Liver (tissue), 9 donors: ENCODE measurements around the gene CFAP97D1. TPM values are rescaled to one million over a fixed set of nuclear protein-coding genes. Genes with fewer than 3 reads are reported as not detected.

ENCODE experiments used
- DNase-seq: peaks from one replicate; pipeline ENCODE4 v3.0.0-alpha.2; 2017; ENCODE audit warnings: low spot score
- H3K27ac ChIP-seq, 2 donors: one replicate each; pipeline ENCODE4 v1.7.0; 2013; ENCODE audit warnings: inconsistent platforms in 2 of 2, low read length in 2 of 2, control low read depth in 1 of 2, low read depth in 1 of 2, mild to moderate bottlenecking in 1 of 2
- H3K27me3 ChIP-seq, 4 donors: one replicate each; pipeline versions ENCODE4 v1.6.1 to v1.7.0; 2013; ENCODE audit warnings: low read length in 3 of 4, inconsistent platforms in 1 of 4, mild to moderate bottlenecking in 1 of 4, moderate library complexity in 1 of 4; ENCODE audit not compliant: control insufficient read depth in 4 of 4, insufficient read depth in 4 of 4
- H3K36me3 ChIP-seq, 4 donors: one replicate each; pipeline versions ENCODE4 v1.6.1 to v1.7.0; 2013; ENCODE audit warnings: low read length in 3 of 4, mild to moderate bottlenecking in 3 of 4, low read depth in 1 of 4, moderate library complexity in 1 of 4; ENCODE audit not compliant: control insufficient read depth in 4 of 4, insufficient read depth in 3 of 4
- H3K4me1 ChIP-seq, 4 donors: one replicate each; pipeline versions ENCODE4 v1.6.1 to v1.7.0; 2013; ENCODE audit warnings: low read length in 3 of 4, mild to moderate bottlenecking in 3 of 4, moderate library complexity in 1 of 4; ENCODE audit not compliant: control insufficient read depth in 4 of 4, insufficient read depth in 4 of 4
- H3K4me3 ChIP-seq, 3 donors: one replicate each; pipeline versions ENCODE4 v1.6.1 to v1.7.0; 2013; ENCODE audit warnings: low read length in 3 of 3, control low read depth in 1 of 3, low read depth in 1 of 3, mild to moderate bottlenecking in 1 of 3
- H3K9ac ChIP-seq, 2 donors: one replicate each; pipeline ENCODE4 v1.7.0; 2013; ENCODE audit warnings: low read length in 2 of 2, mild to moderate bottlenecking in 2 of 2, moderate library complexity in 2 of 2, control low read depth in 1 of 2, low read depth in 1 of 2
- H3K9me3 ChIP-seq, 4 donors: one replicate each; pipeline versions ENCODE4 v1.6.1 to v1.7.0; 2013; ENCODE audit warnings: low read length in 3 of 4; ENCODE audit not compliant: control insufficient read depth in 4 of 4
- EGR1 ChIP-seq, 2 donors: IDR thresholded peaks; 2 replicates each; pipeline ENCODE4 v1.6.1; 2016 to 2018; ENCODE audit warnings: antibody characterized with exemption in 2 of 2, low read depth in 2 of 2
- FOXA1 ChIP-seq: IDR thresholded peaks from 2 replicates; pipeline ENCODE4 v1.6.1; 2016; ENCODE audit warnings: antibody characterized with exemption
- FOXA2 ChIP-seq: IDR thresholded peaks from 2 replicates; pipeline ENCODE4 v1.6.1; 2016; ENCODE audit warnings: antibody characterized with exemption
- GABPA ChIP-seq, 2 donors: IDR thresholded peaks in 1 of 2; conservative IDR thresholded peaks in 1 of 2; 2 replicates each; pipeline ENCODE4 v1.6.1; 2016; ENCODE audit warnings: antibody characterized with exemption in 2 of 2, mild to moderate bottlenecking in 1 of 2, moderate library complexity in 1 of 2
- HNF4A ChIP-seq, 2 donors: conservative IDR thresholded peaks; 2 replicates each; pipeline ENCODE4 v1.6.1; 2016; ENCODE audit warnings: antibody characterized with exemption in 2 of 2, mild to moderate bottlenecking in 2 of 2
- HNF4G ChIP-seq: IDR thresholded peaks from 2 replicates; pipeline ENCODE4 v1.6.1; 2016; ENCODE audit warnings: antibody characterized with exemption
- JUND ChIP-seq, 2 donors: IDR thresholded peaks; 2 replicates each; pipeline ENCODE4 v1.6.1; 2016; ENCODE audit warnings: antibody characterized with exemption in 2 of 2
- NR2F2 ChIP-seq: IDR thresholded peaks from 2 replicates; pipeline ENCODE4 v1.6.1; 2016; ENCODE audit warnings: antibody characterized with exemption
- RAD21 ChIP-seq, 2 donors: IDR thresholded peaks; 2 replicates each; pipeline ENCODE4 v1.6.1; 2016; ENCODE audit warnings: antibody characterized with exemption in 2 of 2, mild to moderate bottlenecking in 2 of 2
- RXRA ChIP-seq, 2 donors: IDR thresholded peaks; 2 replicates each; pipeline ENCODE4 v1.6.1; 2017 to 2018; ENCODE audit warnings: antibody characterized with exemption in 2 of 2, mild to moderate bottlenecking in 1 of 2
- SP1 ChIP-seq: IDR thresholded peaks from 2 replicates; pipeline ENCODE4 v1.6.1; 2018; ENCODE audit warnings: antibody characterized with exemption, mild to moderate bottlenecking
- TAF1 ChIP-seq: conservative IDR thresholded peaks from 2 replicates; pipeline ENCODE4 v1.6.1; 2016; ENCODE audit warnings: antibody characterized with exemption, mild to moderate bottlenecking
- YY1 ChIP-seq: IDR thresholded peaks from 2 replicates; pipeline ENCODE4 v1.6.1; 2016; ENCODE audit warnings: antibody characterized with exemption, mild to moderate bottlenecking
- WGBS: extraction: QIAGEN DNeasy Blood & Tissue Kit; methylation state at CpG from one replicate; pipeline ENCODE4 v1.1.7; 2013; 5-methylcytosine and 5-hydroxymethylcytosine counted together
- polyA plus RNA-seq, 2 donors: library from polyadenylated mRNA; stranded (reverse) in 1 of 2; unstranded in 1 of 2; fragments of 200-250 nt in 1 of 2; fragments of >200 nt in 1 of 2; fragmentation: Nextera tagmentation in 1 of 2; extraction: Ambion mirVana in 1 of 2; gene quantifications; one replicate each; pipeline versions ENCODE4 v1.2.1 to v1.2.3, GENCODE V29; 2013 to 2015
- total RNA-seq, 2 donors: library from RNA; depleted of rRNA; stranded (reverse); fragments of >200 nt; gene quantifications; one replicate each; pipeline ENCODE4 v1.2.3, GENCODE V29; 2014
- TF ChIP-seq, protein P1 (sequence below): IDR thresholded peaks from 2 replicates; pipeline ENCODE4 v1.6.1; 2016; ENCODE audit warnings: antibody characterized with exemption
- TF ChIP-seq, protein P2 (sequence below): IDR thresholded peaks from 2 replicates; pipeline ENCODE4 v1.6.1; 2016; ENCODE audit warnings: antibody characterized with exemption, mild to moderate bottlenecking
- TF ChIP-seq, protein P3 (sequence below): fragments of 150-350 bp; IDR thresholded peaks from 2 replicates; pipeline ENCODE4 v1.5.1; 2017; ENCODE audit warnings: improper control_type of control experiment, low read depth, low read length; ENCODE audit not compliant: missing input control
- TF ChIP-seq, protein P4 (sequence below): IDR thresholded peaks from 2 replicates; pipeline ENCODE4 v1.6.1; 2016; ENCODE audit warnings: antibody characterized with exemption
- TF ChIP-seq, protein P5 (sequence below): IDR thresholded peaks from 2 replicates; pipeline ENCODE4 v1.6.1; 2016; ENCODE audit warnings: antibody characterized with exemption
- donor health status: healthy.
- donor health status: healthy.
- donor health status: healthy.
- donor health status: healthy.
- donor health status: healthy.

The CFAP97D1 gene
- total and polyA plus RNA-seq, 4 donors, result 0.08 TPM; not detected in 3

DNA sequence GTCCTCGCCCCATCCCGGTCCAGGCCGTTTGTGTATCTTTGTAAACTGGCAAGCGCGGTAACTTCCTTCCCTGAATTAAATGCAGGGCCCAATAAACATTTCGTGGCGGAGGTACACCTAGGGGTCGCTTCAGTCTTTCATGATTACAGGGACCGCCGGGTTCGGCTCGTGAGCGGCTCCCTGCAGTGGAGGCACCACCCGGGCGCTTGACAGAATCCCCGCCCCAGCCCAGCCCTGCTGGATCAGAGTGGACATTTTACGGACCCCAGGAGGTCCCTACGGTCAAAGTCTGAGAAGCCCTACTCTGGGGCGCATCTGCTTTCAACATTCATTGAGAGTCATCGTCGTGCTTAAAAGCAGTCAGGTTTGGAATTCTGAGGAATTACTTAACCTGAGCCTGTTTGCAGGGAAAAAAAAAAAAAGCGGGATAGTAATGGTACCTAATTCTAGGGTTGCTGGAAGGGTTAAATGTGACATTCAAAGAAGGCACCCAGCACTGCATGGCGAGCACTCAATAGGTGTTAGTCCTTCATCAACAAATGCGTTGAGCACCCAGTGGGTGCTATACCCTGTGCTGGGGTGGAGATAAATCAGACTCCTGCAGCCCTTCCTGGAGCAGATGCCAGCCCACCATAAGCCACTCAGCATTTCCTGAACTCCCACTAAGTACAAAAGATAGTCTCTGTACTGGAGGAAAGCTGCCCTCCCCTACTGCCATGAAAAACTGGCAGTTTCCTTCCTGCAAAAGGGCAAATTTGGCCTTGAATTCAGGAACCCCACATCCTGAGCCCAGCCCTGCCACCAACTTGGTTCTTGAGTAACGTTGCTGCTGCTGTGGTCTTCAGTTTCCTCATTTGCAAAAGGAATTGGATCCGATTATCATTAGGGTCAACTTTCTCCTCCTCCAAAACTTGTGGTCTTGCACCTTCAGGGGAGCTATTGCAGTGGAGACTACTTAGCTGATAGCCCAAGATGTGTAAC is 800 bp upstream of the CFAP97D1 start:
- H3K4me3 ChIP-seq, result peak overlapping the region; percentile 41 to 77 (median 66)
- no peak for TF ChIP-seq EGR1 (IDR thresholded peaks at IDR 0.05; ENCODE audit: low read depth in 2 of 2)
- TF ChIP-seq, protein P1, sequence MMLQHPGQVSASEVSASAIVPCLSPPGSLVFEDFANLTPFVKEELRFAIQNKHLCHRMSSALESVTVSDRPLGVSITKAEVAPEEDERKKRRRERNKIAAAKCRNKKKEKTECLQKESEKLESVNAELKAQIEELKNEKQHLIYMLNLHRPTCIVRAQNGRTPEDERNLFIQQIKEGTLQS, result no peak
- no peak for TF ChIP-seq HNF4A (conservative IDR thresholded peaks at IDR 0.05)
- no peak for TF ChIP-seq YY1
- no peak for TF ChIP-seq HNF4G
- TF ChIP-seq, protein P2, sequence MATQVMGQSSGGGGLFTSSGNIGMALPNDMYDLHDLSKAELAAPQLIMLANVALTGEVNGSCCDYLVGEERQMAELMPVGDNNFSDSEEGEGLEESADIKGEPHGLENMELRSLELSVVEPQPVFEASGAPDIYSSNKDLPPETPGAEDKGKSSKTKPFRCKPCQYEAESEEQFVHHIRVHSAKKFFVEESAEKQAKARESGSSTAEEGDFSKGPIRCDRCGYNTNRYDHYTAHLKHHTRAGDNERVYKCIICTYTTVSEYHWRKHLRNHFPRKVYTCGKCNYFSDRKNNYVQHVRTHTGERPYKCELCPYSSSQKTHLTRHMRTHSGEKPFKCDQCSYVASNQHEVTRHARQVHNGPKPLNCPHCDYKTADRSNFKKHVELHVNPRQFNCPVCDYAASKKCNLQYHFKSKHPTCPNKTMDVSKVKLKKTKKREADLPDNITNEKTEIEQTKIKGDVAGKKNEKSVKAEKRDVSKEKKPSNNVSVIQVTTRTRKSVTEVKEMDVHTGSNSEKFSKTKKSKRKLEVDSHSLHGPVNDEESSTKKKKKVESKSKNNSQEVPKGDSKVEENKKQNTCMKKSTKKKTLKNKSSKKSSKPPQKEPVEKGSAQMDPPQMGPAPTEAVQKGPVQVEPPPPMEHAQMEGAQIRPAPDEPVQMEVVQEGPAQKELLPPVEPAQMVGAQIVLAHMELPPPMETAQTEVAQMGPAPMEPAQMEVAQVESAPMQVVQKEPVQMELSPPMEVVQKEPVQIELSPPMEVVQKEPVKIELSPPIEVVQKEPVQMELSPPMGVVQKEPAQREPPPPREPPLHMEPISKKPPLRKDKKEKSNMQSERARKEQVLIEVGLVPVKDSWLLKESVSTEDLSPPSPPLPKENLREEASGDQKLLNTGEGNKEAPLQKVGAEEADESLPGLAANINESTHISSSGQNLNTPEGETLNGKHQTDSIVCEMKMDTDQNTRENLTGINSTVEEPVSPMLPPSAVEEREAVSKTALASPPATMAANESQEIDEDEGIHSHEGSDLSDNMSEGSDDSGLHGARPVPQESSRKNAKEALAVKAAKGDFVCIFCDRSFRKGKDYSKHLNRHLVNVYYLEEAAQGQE, result no peak
- no peak for TF ChIP-seq SP1
- no peak for TF ChIP-seq RXRA (IDR thresholded peaks at IDR 0.05)
- no peak for TF ChIP-seq GABPA (IDR thresholded peaks at IDR 0.05 in 1 of 2, conservative IDR thresholded peaks at IDR 0.05 in 1 of 2)
- TF ChIP-seq, protein P3, sequence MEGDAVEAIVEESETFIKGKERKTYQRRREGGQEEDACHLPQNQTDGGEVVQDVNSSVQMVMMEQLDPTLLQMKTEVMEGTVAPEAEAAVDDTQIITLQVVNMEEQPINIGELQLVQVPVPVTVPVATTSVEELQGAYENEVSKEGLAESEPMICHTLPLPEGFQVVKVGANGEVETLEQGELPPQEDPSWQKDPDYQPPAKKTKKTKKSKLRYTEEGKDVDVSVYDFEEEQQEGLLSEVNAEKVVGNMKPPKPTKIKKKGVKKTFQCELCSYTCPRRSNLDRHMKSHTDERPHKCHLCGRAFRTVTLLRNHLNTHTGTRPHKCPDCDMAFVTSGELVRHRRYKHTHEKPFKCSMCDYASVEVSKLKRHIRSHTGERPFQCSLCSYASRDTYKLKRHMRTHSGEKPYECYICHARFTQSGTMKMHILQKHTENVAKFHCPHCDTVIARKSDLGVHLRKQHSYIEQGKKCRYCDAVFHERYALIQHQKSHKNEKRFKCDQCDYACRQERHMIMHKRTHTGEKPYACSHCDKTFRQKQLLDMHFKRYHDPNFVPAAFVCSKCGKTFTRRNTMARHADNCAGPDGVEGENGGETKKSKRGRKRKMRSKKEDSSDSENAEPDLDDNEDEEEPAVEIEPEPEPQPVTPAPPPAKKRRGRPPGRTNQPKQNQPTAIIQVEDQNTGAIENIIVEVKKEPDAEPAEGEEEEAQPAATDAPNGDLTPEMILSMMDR, result no peak
- no peak for TF ChIP-seq FOXA2
- no peak for TF ChIP-seq FOXA1
- TF ChIP-seq, protein P4, sequence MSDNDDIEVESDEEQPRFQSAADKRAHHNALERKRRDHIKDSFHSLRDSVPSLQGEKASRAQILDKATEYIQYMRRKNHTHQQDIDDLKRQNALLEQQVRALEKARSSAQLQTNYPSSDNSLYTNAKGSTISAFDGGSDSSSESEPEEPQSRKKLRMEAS, result no peak
- TF ChIP-seq TAF1, result no peak
- no peak for TF ChIP-seq RAD21 (IDR thresholded peaks at IDR 0.05)
- no peak for TF ChIP-seq NR2F2
- TF ChIP-seq JUND (IDR thresholded peaks at IDR 0.05), result no peak
- TF ChIP-seq, protein P5, sequence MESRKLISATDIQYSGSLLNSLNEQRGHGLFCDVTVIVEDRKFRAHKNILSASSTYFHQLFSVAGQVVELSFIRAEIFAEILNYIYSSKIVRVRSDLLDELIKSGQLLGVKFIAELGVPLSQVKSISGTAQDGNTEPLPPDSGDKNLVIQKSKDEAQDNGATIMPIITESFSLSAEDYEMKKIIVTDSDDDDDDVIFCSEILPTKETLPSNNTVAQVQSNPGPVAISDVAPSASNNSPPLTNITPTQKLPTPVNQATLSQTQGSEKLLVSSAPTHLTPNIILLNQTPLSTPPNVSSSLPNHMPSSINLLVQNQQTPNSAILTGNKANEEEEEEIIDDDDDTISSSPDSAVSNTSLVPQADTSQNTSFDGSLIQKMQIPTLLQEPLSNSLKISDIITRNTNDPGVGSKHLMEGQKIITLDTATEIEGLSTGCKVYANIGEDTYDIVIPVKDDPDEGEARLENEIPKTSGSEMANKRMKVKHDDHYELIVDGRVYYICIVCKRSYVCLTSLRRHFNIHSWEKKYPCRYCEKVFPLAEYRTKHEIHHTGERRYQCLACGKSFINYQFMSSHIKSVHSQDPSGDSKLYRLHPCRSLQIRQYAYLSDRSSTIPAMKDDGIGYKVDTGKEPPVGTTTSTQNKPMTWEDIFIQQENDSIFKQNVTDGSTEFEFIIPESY, result no peak
- no peaks in the 10 kb centered on the region for H3K9me3 ChIP-seq
- H3K9ac ChIP-seq, result peak overlapping the region; percentile 62 to 69
- H3K27me3 ChIP-seq, result no peaks in the 10 kb centered on the region
- peak overlapping the region; percentile 65 to 98 for H3K27ac ChIP-seq
- H3K4me1 ChIP-seq, result peaks cover 7 to 41% (median 36%) of the 10 kb centered on the region in 4 donors
- DNase-seq, result no peak
- 13% methylated on average over 26 of the region's 26 CpGs for WGBS
- H3K36me3 ChIP-seq, result peaks cover 0 to 1% (median under 1%) of the 10 kb centered on the region in 4 donors
